SH-SY5Y (cell line): ENCODE data around the gene TOP1.

ENCODE experiments used
- GATA2 ChIP-seq: IDR thresholded peaks from 2 replicates; pipeline ENCODE4 v1.6.1; 2011; ENCODE audit warnings: mild to moderate bottlenecking, low read depth, low read length
- GATA3 ChIP-seq: IDR thresholded peaks from 2 replicates; pipeline ENCODE4 v1.6.1; 2011; ENCODE audit warnings: low read depth, mild to moderate bottlenecking, low read length, moderate library complexity

DNA sequence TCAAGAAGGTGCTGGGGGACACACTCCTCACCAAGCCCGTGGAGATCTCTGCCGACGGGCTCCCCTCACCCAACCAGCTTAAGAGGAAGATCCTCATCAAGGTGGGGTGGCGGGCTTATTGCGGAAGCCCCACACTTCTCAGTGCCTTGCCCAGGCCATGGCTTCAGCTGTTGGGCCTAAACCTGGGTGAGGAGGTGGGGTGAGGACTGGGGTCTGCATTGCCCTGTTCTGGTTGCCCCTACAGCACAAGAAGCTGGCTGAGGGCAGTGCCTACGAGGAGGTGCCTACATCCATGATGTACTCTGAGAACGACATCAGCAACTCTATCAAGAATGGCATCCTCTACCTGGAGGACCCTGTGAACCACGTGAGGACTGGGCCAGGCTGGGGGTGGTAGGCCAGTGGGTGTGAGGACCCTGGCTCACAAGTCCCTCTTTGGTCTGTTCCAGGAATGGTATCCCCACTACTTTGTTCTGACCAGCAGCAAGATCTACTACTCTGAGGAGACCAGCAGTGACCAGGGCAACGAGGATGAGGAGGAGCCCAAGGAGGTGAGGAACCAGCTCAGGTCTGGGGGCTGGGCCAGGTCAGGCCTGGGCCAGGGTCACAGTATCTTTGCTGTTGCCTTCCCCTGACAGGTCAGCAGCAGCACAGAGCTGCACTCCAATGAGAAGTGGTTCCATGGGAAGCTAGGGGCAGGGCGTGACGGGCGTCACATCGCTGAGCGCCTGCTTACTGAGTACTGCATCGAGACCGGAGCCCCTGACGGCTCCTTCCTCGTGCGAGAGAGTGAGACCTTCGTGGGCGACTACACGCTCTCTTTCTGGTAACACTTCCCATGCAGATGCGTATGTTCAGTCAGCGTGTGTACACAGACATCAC is 136.6 kb downstream of the TOP1 start:
- TF ChIP-seq GATA3 (no peak), GATA2 (no peak)
